Activated CD4-positive, alpha-beta T cell treated with anti-CD3 and anti-CD28 coated beads, Interleukin-2, amount 50 U/mL, for 48 hours (primary cell): Measurements from ENCODE around the gene FITM2.
A peak's percentile ranks its signal among the peaks of the same experiment; 100 is the strongest.
"Not testable (repeated sequence)": the region's sequence is repeated elsewhere in the genome, so short reads cannot be mapped to it uniquely, and the experiment has no call there.

Source experiments
- DNase-seq, 2 experiments: peaks; one replicate each; pipeline ENCODE4 v3.0.0-alpha.2; 2020

FITM2 gene

GRCh38 chr20:44310664-44311639 lies at the start of gene FITM2:
FITM2 (minus strand) TSS chr20:44311202; CDS start chr20:44311148, 54 bp downstream.
- peak; percentile 98 for DNase-seq

DNA sequence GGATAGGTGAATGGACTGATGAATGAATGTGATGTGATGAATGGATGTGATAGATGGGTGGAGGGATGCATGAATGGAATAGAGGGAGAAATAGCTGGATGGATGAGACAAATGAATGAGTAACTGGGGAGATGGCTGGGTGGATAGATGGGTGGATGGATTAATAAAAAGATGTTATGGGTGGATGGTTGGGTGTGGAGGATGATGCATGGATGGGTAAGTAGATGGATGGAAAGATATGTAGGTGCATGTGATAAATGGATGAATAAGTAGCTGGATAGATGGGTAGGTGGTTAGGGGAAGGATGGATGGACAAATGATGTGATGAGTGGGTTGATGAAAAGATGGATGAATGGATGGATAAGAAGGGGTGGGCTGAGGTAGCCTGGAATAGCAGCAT lies 49.2 kb upstream of the FITM2 start:
- no peak for DNase-seq

DNA sequence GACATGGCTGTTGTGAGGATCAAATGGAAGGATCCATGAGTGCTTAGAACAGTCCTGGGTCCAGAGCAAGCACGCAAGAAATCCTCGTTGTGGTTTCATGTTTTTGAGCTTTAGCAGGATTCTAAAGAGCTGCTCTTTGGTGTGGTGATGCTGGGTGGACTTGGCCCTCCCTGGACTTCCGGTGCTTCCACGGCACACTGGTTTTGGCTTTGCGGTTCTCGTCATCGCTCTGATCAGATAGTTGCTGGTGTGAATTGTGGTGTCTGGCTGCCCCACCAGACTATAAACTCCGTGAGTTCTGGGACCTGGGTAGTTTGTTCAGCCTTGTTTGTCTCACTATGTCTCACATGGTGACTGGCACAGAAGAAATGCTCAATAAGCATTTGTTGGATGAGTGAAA lies 47.8 kb upstream of the FITM2 start:
- DNase-seq: no peak

DNA sequence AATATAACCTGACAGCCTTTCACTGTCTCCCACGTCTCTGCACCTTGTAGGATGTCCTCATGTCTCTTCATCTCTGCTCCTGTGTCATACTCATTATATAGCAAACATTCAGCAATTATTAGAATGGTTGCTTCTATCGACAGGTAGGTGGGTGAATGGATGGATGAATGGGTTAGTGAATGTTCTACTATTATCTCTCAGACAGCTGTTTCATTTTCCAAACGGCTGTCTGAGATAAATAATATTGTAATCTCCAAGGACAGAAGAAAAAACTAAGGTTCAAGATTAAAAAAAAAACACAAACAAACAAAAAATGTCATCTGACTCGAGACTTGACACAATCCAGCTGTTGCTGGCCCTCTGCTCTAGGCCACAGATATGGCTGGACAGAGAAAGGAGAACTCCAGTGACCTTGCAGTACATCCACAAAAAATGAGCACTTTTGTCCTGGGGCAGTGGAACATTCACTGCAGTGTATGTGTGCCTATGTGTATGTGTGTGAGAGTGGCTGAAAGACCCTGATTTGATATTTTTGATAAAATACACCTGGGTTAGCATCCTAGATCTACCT lies 46.6 kb upstream of the FITM2 start:
- no peak for DNase-seq

DNA sequence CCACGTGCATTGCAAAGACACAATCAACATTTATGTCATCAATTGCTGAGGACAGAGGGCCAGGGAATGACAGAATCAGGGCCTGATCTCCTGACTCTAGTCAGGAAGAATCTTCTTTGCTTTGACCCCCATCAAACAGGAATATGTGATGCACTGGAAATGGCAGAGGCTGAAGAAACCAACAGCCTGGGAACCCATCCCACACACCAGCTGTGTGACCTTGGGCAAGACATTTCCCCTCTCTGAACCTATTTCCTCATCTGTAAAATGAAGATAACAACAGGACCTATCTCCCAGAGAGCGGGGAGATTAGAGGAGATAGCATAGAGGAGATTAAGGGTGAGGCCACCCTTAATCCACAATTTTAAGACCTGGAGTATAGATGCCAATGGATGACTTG lies 46.0 kb upstream of the FITM2 start:
- DNase-seq: no peak

DNA sequence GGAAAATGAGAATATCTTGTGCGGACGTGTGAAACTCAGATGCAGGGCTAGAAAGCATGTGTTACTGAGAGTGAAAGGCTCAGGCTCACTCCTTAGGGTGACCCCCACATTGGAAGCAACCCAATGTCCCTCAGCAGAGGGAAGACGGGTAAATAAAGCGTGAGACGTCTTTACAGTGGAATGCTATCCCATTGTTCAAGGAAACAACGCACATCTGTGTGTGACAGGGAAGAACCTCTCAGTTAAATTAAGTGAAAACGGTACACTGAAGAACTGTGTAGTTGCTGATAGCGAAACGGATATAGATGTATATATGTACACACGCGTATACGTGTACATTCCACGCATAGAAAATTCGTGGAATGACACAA lies 45.3 kb upstream of the FITM2 start:
- no peak for DNase-seq

GRCh38 chr20:44355498-44356352 lies 44.7 kb upstream of the FITM2 start, which contains the start of gene HNF4A:
HNF4A (plus strand) TSS chr20:44355699; CDS start chr20:44355805, 106 bp downstream.
- no peak for DNase-seq

- no peak for DNase-seq
Observed at GRCh38 chr20:44354979-44355497, 44.0 kb upstream of the FITM2 start.

GRCh38 chr20:44350567-44350966 lies 39.6 kb upstream of the FITM2 start:
- no peak for DNase-seq

GRCh38 chr20:44349349-44349748 lies 38.3 kb upstream of the FITM2 start:
- DNase-seq: no peak

DNA sequence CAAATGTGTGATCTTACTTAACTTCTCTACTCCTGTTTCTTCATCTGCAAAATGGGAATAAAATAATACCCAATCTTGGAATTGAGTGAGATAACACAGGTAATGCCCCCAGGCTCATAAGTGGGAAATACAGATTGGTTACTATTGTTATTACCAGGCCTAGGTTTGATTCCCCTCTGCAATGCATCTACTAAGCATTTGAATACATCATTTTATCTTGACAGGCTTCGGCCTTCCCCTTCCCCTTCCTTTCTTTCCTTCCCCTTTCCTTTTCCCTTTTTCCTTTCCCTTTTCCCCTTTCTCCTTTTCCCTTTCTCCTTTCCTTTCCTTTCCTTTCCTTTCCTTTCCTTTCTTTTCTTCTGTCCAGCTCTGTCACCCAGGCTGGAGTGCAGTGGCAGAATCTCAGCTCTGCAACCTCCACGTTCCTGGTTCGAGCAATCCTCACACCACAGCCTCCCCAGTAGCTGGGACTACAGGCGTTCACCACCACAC lies 37.2 kb upstream of the FITM2 start:
- DNase-seq: no peak

GRCh38 chr20:44345941-44346340 lies 34.9 kb upstream of the FITM2 start:
- DNase-seq: not testable (repeated sequence)

- DNase-seq: no peak
Observed at GRCh38 chr20:44345147-44345546, 34.1 kb upstream of the FITM2 start.

DNA sequence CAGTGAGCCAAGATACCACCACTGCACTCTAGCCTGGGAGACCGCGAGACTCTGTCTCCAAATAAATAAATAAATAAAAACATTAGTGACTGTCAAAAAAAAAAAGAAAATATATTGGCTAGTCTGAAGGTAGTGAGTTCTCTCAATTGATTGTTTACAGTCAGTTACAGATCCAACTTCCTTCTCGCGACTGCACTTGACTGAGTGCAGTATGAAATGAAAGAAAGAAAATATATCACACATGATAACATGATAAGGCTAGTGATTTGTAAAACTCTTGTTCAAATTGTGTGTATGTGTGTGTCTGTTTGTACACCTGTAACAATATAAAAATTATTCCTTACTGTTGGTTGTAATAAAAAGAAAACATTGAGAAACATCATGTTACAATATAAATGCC lies 33.7 kb upstream of the FITM2 start:
- DNase-seq: no peak

- no peak for DNase-seq
Observed at GRCh38 chr20:44343162-44343675, 32.2 kb upstream of the FITM2 start.

- no peak for DNase-seq
Observed at GRCh38 chr20:44342248-44342647, 31.2 kb upstream of the FITM2 start.

GRCh38 chr20:44336725-44337380 lies 25.9 kb upstream of the FITM2 start, which contains the start of gene R3HDML:
R3HDML (plus strand) TSS chr20:44337043; CDS start chr20:44337158, 115 bp downstream.
- no peak for DNase-seq

DNA sequence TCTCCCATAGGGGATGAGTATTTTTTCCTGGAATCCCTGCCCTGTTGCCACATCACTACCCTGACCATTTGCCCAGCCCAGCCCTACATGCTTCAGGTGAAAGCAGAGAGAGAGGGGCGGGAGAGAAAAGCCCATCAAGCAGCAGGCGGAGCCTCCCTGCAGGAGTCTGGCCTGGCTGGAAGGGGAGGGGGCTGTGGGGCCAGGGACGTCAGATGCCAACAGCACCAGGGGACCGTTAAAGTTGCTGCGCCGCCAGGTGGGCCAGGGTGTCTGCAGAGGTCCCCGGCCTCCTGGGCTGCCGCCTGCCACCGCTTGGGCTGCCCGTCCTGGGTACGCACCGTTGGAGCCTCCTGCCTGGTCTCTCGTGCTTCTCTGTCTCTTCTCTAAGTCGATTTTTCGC lies 25.1 kb upstream of the FITM2 start:
- DNase-seq: no peak

DNA sequence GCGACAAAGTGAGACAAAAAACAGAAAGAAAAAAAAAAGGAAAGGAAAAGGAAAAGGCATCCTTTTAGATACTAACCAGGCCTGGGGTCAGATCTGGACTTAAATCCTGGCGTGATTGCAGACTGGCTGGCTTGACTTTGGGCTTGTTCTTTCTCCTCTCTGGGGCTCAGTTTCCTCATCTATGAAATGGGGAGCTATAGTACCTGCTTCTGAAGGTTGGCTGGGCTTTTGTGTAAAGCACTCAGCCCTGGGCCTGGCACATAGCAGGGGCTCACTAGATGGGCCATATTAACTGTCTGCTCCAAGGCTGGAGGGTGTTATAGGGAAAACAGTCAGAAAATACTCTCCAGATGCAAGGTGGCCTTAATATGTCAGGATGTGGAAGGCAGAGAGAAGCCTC lies 24.7 kb upstream of the FITM2 start:
- no peak for DNase-seq

DNA sequence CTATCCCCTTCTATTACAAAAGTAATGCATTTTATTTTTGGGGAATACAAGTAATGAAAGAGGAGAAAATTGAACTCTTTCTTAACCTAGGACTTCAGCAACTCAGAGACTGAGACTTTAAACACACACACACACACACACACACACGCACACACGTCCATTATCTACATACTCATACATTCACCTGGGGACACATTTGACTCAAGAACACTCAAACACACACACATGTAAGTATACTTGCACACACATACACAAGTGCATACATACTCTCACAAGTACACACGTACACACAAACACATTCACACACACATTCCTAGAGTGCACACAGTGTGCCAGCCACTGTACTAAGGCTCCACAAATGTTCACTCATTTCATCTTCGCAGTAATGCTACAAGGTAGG lies 23.7 kb upstream of the FITM2 start:
- DNase-seq: no peak

- no peak for DNase-seq
Observed at GRCh38 chr20:44334306-44334705, 23.3 kb upstream of the FITM2 start.

- no peak for DNase-seq
Observed at GRCh38 chr20:44331201-44331600, 20.2 kb upstream of the FITM2 start.
